GM21619 (cell line): Measurements from ENCODE around the gene TRMT11.
"Not testable (repeated sequence)": the region's sequence is repeated elsewhere in the genome, so short reads cannot be mapped to it uniquely, and the experiment has no call there.

Source experiments
- ATAC-seq: cut with Tn5 transposase; IDR thresholded peaks from one replicate; pipeline ENCODE4 v1.9.1; 2021; ENCODE audit not compliant: unreplicated experiment

TRMT11 gene

GRCh38 chr6:125956506-125957390 is 29.6 kb upstream of the TRMT11 start, which contains the start of gene HINT3:
Gene HINT3 (plus strand): TSS chr6:125956770. CDS start chr6:125956978, 208 bp downstream.
- peak; percentile 93 for ATAC-seq

GRCh38 chr6:125957391-125957693 is 29.0 kb upstream of the TRMT11 start:
- no peak for ATAC-seq

GRCh38 chr6:125957845-125958244 is 28.5 kb upstream of the TRMT11 start:
- ATAC-seq = no peak

GRCh38 chr6:125959041-125959440 is 27.3 kb upstream of the TRMT11 start:
- no peak for ATAC-seq

GRCh38 chr6:125961117-125961516 is 25.2 kb upstream of the TRMT11 start:
- no peak for ATAC-seq

GRCh38 chr6:125962900-125963497 is 23.3 kb upstream of the TRMT11 start:
- no peak for ATAC-seq

GRCh38 chr6:125963817-125964216 is 22.5 kb upstream of the TRMT11 start:
- ATAC-seq = no peak

GRCh38 chr6:125966569-125966968 is 19.8 kb upstream of the TRMT11 start:
- ATAC-seq = no peak

- ATAC-seq = no peak
These were observed 17.8 kb upstream of the TRMT11 start for GRCh38 chr6:125968493-125968892.

- no peak for ATAC-seq
These were observed 15.6 kb upstream of the TRMT11 start for GRCh38 chr6:125970760-125971159.

GRCh38 chr6:125972478-125972877 is 13.9 kb upstream of the TRMT11 start:
- not testable (repeated sequence) for ATAC-seq

- peak; percentile 88 for ATAC-seq
These were observed 12.0 kb upstream of the TRMT11 start for GRCh38 chr6:125974214-125974866.

- ATAC-seq = no peak
These were observed 7.2 kb upstream of the TRMT11 start for GRCh38 chr6:125979101-125979500.

- ATAC-seq = no peak
These were observed 4.7 kb upstream of the TRMT11 start for GRCh38 chr6:125981571-125982185.

- no peak for ATAC-seq
These were observed 2.9 kb upstream of the TRMT11 start for GRCh38 chr6:125983246-125983945.

GRCh38 chr6:125984311-125984710 is 2.0 kb upstream of the TRMT11 start:
- ATAC-seq = no peak

- ATAC-seq = no peak
These were observed 818 bp upstream of the TRMT11 start for GRCh38 chr6:125985522-125985921.

- ATAC-seq = no peak
These were observed 400 bp upstream of the TRMT11 start for GRCh38 chr6:125985979-125986300.

GRCh38 chr6:125987026-125987617 is 782 bp downstream of the TRMT11 start:
- ATAC-seq = peak; percentile 26

- ATAC-seq = no peak
These were observed 1.9 kb downstream of the TRMT11 start for GRCh38 chr6:125988280-125988679.

- ATAC-seq = no peak
These were observed 3.3 kb downstream of the TRMT11 start for GRCh38 chr6:125989631-125990030.
